ENCODE data around the gene ALPP. TPM values are rescaled to one million over a fixed set of nuclear protein-coding genes. Genes with fewer than 3 reads are reported as not detected.

ALPP gene
- polyA plus RNA-seq, 1 donor from 2014 or later = not detected

GRCh38 chr2:232338759-232339106 is 39.8 kb upstream of the ALPP start:
- no peak overlapping the region for H3K9ac ChIP-seq (ENCODE audit: low read length)
- no peaks in the 10 kb centered on the region for H4K20me1 ChIP-seq (ENCODE audit: insufficient read depth)
- no peak overlapping the region for H3K27ac ChIP-seq (ENCODE audit: low read length)
- H3K9me2 ChIP-seq (ENCODE audit: insufficient read depth, low read length) = no peaks in the 10 kb centered on the region
- no peaks in the 10 kb centered on the region for H3K36me3 ChIP-seq (ENCODE audit: insufficient read depth, low read length)
- no peak overlapping the region for H3K4me3 ChIP-seq (ENCODE audit: low read length)
- TF ChIP-seq EP300 (conservative IDR thresholded peaks at IDR 0.05; ENCODE audit: poor library complexity, severe bottlenecking) (no peak), RAD21 (conservative IDR thresholded peaks at IDR 0.05) (no peak), POLR2AphosphoS5 (IDR thresholded peaks at IDR 0.05) (no peak), TAF1 (IDR thresholded peaks at IDR 0.05; ENCODE audit: low read depth) (no peak), CTCF (IDR thresholded peaks at IDR 0.05; ENCODE audit: poor library complexity, severe bottlenecking) (no peak), SMC3 (conservative IDR thresholded peaks at IDR 0.05; ENCODE audit: poor library complexity) (no peak), REST (IDR thresholded peaks at IDR 0.05; ENCODE audit: borderline replicate concordance) (no peak), EZH2 (IDR thresholded peaks at IDR 0.05; ENCODE audit: borderline replicate concordance, insufficient read depth, low read length, poor library complexity, severe bottlenecking) (no peak), MXI1 (conservative IDR thresholded peaks at IDR 0.05; ENCODE audit: poor library complexity, severe bottlenecking) (no peak)
- no peaks in the 10 kb centered on the region for H3K79me2 ChIP-seq (replicated peaks; ENCODE audit: insufficient read depth, low read length)
- no peaks in the 10 kb centered on the region for H3K9me3 ChIP-seq (ENCODE audit: low read length)
- no peaks in the 10 kb centered on the region for H3K27me3 ChIP-seq (ENCODE audit: insufficient read depth, low read depth, low read length)
- H3K4me2 ChIP-seq (ENCODE audit: low read length) = no peak overlapping the region
- no peaks in the 10 kb centered on the region for H3F3A ChIP-seq (ENCODE audit: insufficient read depth, low read length, poor library complexity, severe bottlenecking)
- H2AFZ ChIP-seq (ENCODE audit: low read depth, low read length) = no peak overlapping the region

GRCh38 chr2:232339121-232340081 is 39.1 kb upstream of the ALPP start:
- Histone ChIP-seq H3K9me3 (ENCODE audit: low read length) (no peaks in the 10 kb centered on the region), H3K36me3 (ENCODE audit: insufficient read depth, low read length) (no peaks in the 10 kb centered on the region), H3F3A (ENCODE audit: insufficient read depth, low read length, poor library complexity, severe bottlenecking) (no peaks in the 10 kb centered on the region), H2AFZ (ENCODE audit: low read depth, low read length) (no peak overlapping the region), H4K20me1 (ENCODE audit: insufficient read depth) (no peaks in the 10 kb centered on the region), H3K4me3 (ENCODE audit: low read length) (no peak overlapping the region), H3K9ac (ENCODE audit: low read length) (no peak overlapping the region), H3K9me2 (ENCODE audit: insufficient read depth, low read length) (no peaks in the 10 kb centered on the region), H3K79me2 (replicated peaks; ENCODE audit: insufficient read depth, low read length) (no peaks in the 10 kb centered on the region), H3K27me3 (ENCODE audit: insufficient read depth, low read depth, low read length) (no peaks in the 10 kb centered on the region), H3K27ac (ENCODE audit: low read length) (no peak overlapping the region), H3K4me2 (ENCODE audit: low read length) (no peak overlapping the region)
- no peak for TF ChIP-seq RAD21 (conservative IDR thresholded peaks at IDR 0.05)
- TF ChIP-seq TAF1 (IDR thresholded peaks at IDR 0.05; ENCODE audit: low read depth) = no peak
- TF ChIP-seq CTCF (IDR thresholded peaks at IDR 0.05; ENCODE audit: poor library complexity, severe bottlenecking) = no peak
- TF ChIP-seq SMC3 (conservative IDR thresholded peaks at IDR 0.05; ENCODE audit: poor library complexity) = no peak
- TF ChIP-seq MXI1 (conservative IDR thresholded peaks at IDR 0.05; ENCODE audit: poor library complexity, severe bottlenecking) = no peak
- TF ChIP-seq POLR2AphosphoS5 (IDR thresholded peaks at IDR 0.05) = no peak
- TF ChIP-seq EZH2 (IDR thresholded peaks at IDR 0.05; ENCODE audit: borderline replicate concordance, insufficient read depth, low read length, poor library complexity, severe bottlenecking) = no peak
- no peak for TF ChIP-seq EP300 (conservative IDR thresholded peaks at IDR 0.05; ENCODE audit: poor library complexity, severe bottlenecking)
- no peak for TF ChIP-seq REST (IDR thresholded peaks at IDR 0.05; ENCODE audit: borderline replicate concordance)

Measured in neural cell (in vitro differentiated cells).